Rectal smooth muscle tissue (tissue), 1 donor: Measurements from ENCODE around the gene PICK1.
A peak's percentile ranks its signal among the peaks of the same experiment; 100 is the strongest.

ENCODE experiments used
- H3K27ac ChIP-seq: one replicate; pipeline ENCODE4 v1.7.0; 2013; ENCODE audit warnings: low read depth, low read length, inconsistent platforms
- H3K27me3 ChIP-seq: one replicate; pipeline ENCODE4 v1.7.0; 2013; ENCODE audit warnings: low read length; ENCODE audit not compliant: control insufficient read depth, insufficient read depth
- H3K36me3 ChIP-seq: one replicate; pipeline ENCODE4 v1.7.0; 2013; ENCODE audit warnings: low read length; ENCODE audit not compliant: control insufficient read depth, insufficient read depth
- H3K4me1 ChIP-seq: one replicate; pipeline ENCODE4 v1.7.0; 2013; ENCODE audit warnings: low read length; ENCODE audit not compliant: control insufficient read depth, insufficient read depth
- H3K4me3 ChIP-seq: one replicate; pipeline ENCODE4 v1.7.0; 2013; ENCODE audit warnings: low read length
- H3K9ac ChIP-seq: one replicate; pipeline ENCODE4 v1.7.0; 2013; ENCODE audit warnings: low read length

The PICK1 gene

GRCh38 chr22:38104084-38104483, 46.9 kb downstream of the PICK1 start:
- no peak overlapping the region for H3K9ac ChIP-seq
- no peaks in the 10 kb centered on the region for H3K4me1 ChIP-seq
- H3K4me3 ChIP-seq = no peak overlapping the region
- no peaks in the 10 kb centered on the region for H3K27me3 ChIP-seq
- H3K27ac ChIP-seq = no peak overlapping the region
- H3K36me3 ChIP-seq = no peaks in the 10 kb centered on the region

- Histone ChIP-seq H3K4me1 (no peaks in the 10 kb centered on the region), H3K4me3 (no peak overlapping the region), H3K27me3 (no peaks in the 10 kb centered on the region), H3K9ac (no peak overlapping the region), H3K36me3 (no peaks in the 10 kb centered on the region), H3K27ac (no peak overlapping the region)
Observed at GRCh38 chr22:38106814-38107578, 49.8 kb downstream of the PICK1 start.

- no peaks in the 10 kb centered on the region for H3K4me1 ChIP-seq
- no peaks in the 10 kb centered on the region for H3K36me3 ChIP-seq
- H3K9ac ChIP-seq = no peak overlapping the region
- H3K27ac ChIP-seq = no peak overlapping the region
- no peaks in the 10 kb centered on the region for H3K27me3 ChIP-seq
- no peak overlapping the region for H3K4me3 ChIP-seq
Observed at GRCh38 chr22:38107692-38108515, 50.7 kb downstream of the PICK1 start.

- no peak overlapping the region for H3K27ac ChIP-seq
Observed at GRCh38 chr22:38108561-38109319, 51.5 kb downstream of the PICK1 start.

GRCh38 chr22:38109371-38110001, 52.3 kb downstream of the PICK1 start:
- Histone ChIP-seq H3K4me3 (no peak overlapping the region), H3K36me3 (no peaks in the 10 kb centered on the region), H3K27me3 (no peaks in the 10 kb centered on the region), H3K27ac (no peak overlapping the region), H3K4me1 (no peaks in the 10 kb centered on the region), H3K9ac (no peak overlapping the region)

More at GRCh38 chr22:38108561-38109319, 51.5 kb downstream of the PICK1 start:
- no peaks in the 10 kb centered on the region for H3K4me1 ChIP-seq
- no peaks in the 10 kb centered on the region for H3K36me3 ChIP-seq
- no peaks in the 10 kb centered on the region for H3K27me3 ChIP-seq
- H3K4me3 ChIP-seq = no peak overlapping the region
- H3K9ac ChIP-seq = no peak overlapping the region

GRCh38 chr22:38110008-38110862, 53.0 kb downstream of the PICK1 start, which contains the start of gene BAIAP2L2:
Gene BAIAP2L2, minus strand, starts transcription at chr22:38110684. Its CDS starts 159 bp downstream, at chr22:38110525.
- peak within 1 kb of the TSS; percentile 16 for H3K9ac ChIP-seq
- no peaks in the 10 kb centered on the region for H3K27me3 ChIP-seq
- peak within 1 kb of the TSS; percentile 50 for H3K4me3 ChIP-seq
- no peaks in the 10 kb centered on the region for H3K36me3 ChIP-seq
- H3K27ac ChIP-seq = no peak within 1 kb of the TSS
- no peaks in the 10 kb centered on the region for H3K4me1 ChIP-seq

- Histone ChIP-seq H3K4me1 (no peaks in the 10 kb centered on the region), H3K36me3 (no peaks in the 10 kb centered on the region), H3K27me3 (no peaks in the 10 kb centered on the region), H3K9ac (peak overlapping the region; percentile 16), H3K4me3 (peak overlapping the region; percentile 40), H3K27ac (no peak overlapping the region)
Observed at GRCh38 chr22:38110863-38111852, 54.0 kb downstream of the PICK1 start.

- no peak overlapping the region for H3K9ac ChIP-seq
- no peak overlapping the region for H3K27ac ChIP-seq
- H3K27me3 ChIP-seq = no peaks in the 10 kb centered on the region
- H3K36me3 ChIP-seq = no peaks in the 10 kb centered on the region
- no peak overlapping the region for H3K4me3 ChIP-seq
- H3K4me1 ChIP-seq = no peaks in the 10 kb centered on the region
Observed at GRCh38 chr22:38111925-38112355, 54.7 kb downstream of the PICK1 start.

- Histone ChIP-seq H3K36me3 (no peaks in the 10 kb centered on the region), H3K4me1 (no peaks in the 10 kb centered on the region), H3K9ac (no peak overlapping the region), H3K27me3 (no peaks in the 10 kb centered on the region), H3K27ac (no peak overlapping the region), H3K4me3 (no peak overlapping the region)
Observed at GRCh38 chr22:38112381-38112780, 55.2 kb downstream of the PICK1 start.

GRCh38 chr22:38114484-38115398, 57.5 kb downstream of the PICK1 start:
- no peak overlapping the region for H3K27ac ChIP-seq
- H3K27me3 ChIP-seq = no peaks in the 10 kb centered on the region
- no peaks in the 10 kb centered on the region for H3K36me3 ChIP-seq
- no peak overlapping the region for H3K4me3 ChIP-seq
- no peak overlapping the region for H3K9ac ChIP-seq
- no peaks in the 10 kb centered on the region for H3K4me1 ChIP-seq
